Nephron progenitor cell (in vitro differentiated cells): ENCODE measurements around the gene CRTC1.

ENCODE experiments used
- DNase-seq: peaks from one replicate; pipeline ENCODE4 v3.0.0; 2021
- H3K27ac Mint-ChIP-seq: 2 replicates; pipeline ENCODE4 v1.8.0; 2021; ENCODE audit warnings: mild to moderate bottlenecking, moderate library complexity, mixed read lengths
- H3K27me3 Mint-ChIP-seq: 2 replicates; pipeline ENCODE4 v1.8.0; 2021; ENCODE audit warnings: mild to moderate bottlenecking, low read depth, mixed read lengths; ENCODE audit not compliant: poor library complexity
- H3K36me3 Mint-ChIP-seq: 2 replicates; pipeline ENCODE4 v1.8.0; 2021; ENCODE audit warnings: low read depth, mixed read lengths
- H3K4me1 Mint-ChIP-seq: 2 replicates; pipeline ENCODE4 v1.8.0; 2021; ENCODE audit warnings: mixed read lengths
- H3K4me3 Mint-ChIP-seq: 2 replicates; pipeline ENCODE4 v1.8.0; 2021; ENCODE audit warnings: mild to moderate bottlenecking, moderate library complexity, mixed read lengths
- H3K9me3 Mint-ChIP-seq: 2 replicates; pipeline ENCODE4 v1.8.0; 2021; ENCODE audit warnings: mild to moderate bottlenecking, moderate library complexity, mixed read lengths
- TF ChIP-seq, protein P1 (sequence below): fragments of 200-600 bp; sonication (generic); IDR thresholded peaks from 2 replicates; pipeline ENCODE4 v1.5.0; 2021; ENCODE audit warnings: antibody characterized with exemption

The CRTC1 gene

DNA sequence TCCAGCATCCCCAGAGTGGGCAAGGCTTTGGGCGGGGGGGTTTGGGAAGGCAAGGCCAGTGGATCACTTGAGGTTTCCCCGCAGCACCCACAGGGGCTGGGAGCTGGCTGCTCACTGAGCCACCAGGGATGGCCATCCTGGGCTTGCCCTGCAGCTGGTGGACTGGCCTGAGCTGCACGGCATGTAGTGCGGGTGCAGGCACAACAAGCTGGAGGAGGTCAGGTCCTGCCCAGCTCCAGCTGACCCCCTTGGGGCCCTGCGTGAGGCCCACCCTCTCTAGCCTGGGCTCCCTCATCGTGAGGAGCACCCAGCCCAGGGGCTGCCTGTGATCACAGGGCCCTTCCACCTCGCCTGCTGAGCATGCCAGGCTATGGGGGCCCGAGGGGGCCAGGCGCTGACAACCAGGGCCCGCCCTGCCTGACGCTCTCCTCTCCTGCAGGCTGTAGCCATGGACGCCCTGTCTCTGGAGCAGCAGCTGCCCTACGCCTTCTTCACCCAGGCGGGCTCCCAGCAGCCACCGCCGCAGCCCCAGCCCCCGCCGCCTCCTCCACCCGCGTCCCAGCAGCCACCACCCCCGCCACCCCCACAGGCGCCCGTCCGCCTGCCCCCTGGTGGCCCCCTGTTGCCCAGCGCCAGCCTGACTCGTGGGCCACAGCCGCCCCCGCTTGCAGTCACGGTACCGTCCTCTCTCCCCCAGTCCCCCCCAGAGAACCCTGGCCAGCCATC is 84.7 kb downstream of the CRTC1 start:
- Mint-ChIP-seq H3K9me3 (no peaks in the 10 kb centered on the region), H3K4me3 (no peak overlapping the region), H3K27ac (no peak overlapping the region), H3K27me3 (peaks cover 4% of the 10 kb centered on the region), H3K4me1 (peaks cover 23% of the 10 kb centered on the region), H3K36me3 (peaks cover 4% of the 10 kb centered on the region)
- TF ChIP-seq, protein P1, sequence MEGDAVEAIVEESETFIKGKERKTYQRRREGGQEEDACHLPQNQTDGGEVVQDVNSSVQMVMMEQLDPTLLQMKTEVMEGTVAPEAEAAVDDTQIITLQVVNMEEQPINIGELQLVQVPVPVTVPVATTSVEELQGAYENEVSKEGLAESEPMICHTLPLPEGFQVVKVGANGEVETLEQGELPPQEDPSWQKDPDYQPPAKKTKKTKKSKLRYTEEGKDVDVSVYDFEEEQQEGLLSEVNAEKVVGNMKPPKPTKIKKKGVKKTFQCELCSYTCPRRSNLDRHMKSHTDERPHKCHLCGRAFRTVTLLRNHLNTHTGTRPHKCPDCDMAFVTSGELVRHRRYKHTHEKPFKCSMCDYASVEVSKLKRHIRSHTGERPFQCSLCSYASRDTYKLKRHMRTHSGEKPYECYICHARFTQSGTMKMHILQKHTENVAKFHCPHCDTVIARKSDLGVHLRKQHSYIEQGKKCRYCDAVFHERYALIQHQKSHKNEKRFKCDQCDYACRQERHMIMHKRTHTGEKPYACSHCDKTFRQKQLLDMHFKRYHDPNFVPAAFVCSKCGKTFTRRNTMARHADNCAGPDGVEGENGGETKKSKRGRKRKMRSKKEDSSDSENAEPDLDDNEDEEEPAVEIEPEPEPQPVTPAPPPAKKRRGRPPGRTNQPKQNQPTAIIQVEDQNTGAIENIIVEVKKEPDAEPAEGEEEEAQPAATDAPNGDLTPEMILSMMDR, result peak; percentile 20
- DNase-seq, result peak; percentile 63

DNA sequence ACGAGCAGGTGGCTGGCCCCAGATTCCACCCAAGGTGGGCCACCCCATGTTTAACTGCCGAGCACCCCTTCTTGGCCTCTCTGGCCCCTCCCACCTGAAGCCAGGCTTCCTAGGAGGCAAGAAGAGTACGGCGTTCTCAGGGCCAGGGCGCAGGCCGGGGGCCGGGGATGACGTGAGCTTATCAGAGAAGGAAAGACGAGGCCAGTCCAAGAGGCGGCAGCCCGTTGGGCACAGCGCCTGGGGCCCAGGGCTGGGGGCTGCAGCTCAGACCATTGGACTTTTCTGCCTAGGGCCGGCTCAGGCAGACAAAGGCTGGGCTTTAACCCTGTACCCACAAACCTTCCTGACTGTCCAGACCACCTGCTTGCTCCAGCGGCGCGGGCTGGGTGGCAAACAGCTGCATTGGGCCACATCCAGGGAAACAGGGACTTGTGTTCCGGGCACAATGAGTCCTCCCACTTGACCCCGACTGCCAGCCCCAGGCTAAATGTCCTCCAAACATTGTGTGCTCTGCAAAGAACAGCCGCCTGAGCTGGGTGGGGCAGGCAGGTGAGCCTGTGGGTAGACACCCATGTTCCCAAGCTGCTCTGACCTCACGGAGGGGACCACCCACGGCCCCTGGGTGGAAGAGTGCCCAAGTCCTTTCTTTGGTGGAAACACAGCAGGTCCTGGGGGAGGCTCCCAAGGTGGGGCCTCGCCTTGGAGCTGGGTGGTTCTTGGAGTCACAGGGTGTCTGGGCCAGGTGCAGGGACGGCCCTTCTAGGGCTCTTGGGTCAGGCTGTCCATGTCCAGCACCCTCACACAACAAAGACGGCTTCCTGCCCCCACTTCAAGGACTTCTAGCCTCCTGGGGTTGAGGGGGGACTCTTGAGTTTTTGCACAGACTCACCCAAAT is 85.8 kb downstream of the CRTC1 start:
- peaks cover 13% of the 10 kb centered on the region for H3K4me1 Mint-ChIP-seq
- H3K9me3 Mint-ChIP-seq, result no peaks in the 10 kb centered on the region
- H3K36me3 Mint-ChIP-seq, result peaks cover 4% of the 10 kb centered on the region
- H3K27ac Mint-ChIP-seq, result no peak overlapping the region
- no peak for DNase-seq
- TF ChIP-seq, protein P1, result no peak
- peaks cover 4% of the 10 kb centered on the region for H3K27me3 Mint-ChIP-seq
- H3K4me3 Mint-ChIP-seq, result no peak overlapping the region

DNA sequence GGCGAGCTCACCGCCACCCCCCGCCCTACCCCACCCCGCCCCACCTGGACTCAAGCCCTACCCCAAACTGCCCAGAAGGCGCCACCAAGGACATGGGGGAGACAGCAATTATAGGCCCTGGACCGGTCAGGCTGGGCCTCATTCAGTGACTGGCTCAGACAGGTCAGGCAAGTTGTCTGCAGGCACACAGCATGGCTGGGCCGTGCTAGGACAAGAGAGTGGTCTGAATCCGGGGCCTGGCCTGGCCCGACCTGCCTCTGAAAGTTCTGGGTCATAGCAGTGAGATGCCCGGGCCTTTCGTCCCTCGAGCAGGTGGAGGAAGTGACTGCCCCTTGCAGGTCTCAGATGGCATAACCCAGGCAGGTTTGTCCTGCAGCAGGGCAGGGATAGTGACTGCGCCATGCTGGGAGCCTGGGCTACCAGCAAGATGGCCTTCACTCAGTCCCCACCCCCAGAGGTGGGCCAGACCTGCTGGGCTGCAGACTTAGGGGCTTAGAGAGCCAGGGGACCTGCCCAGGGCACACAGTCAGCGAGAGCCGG is 86.6 kb downstream of the CRTC1 start:
- Mint-ChIP-seq H3K4me3 (no peak overlapping the region), H3K27ac (no peak overlapping the region), H3K4me1 (peaks cover 13% of the 10 kb centered on the region), H3K9me3 (no peaks in the 10 kb centered on the region), H3K27me3 (peaks cover 4% of the 10 kb centered on the region), H3K36me3 (peaks cover 4% of the 10 kb centered on the region)
- no peak for DNase-seq
- TF ChIP-seq, protein P1, result no peak

DNA sequence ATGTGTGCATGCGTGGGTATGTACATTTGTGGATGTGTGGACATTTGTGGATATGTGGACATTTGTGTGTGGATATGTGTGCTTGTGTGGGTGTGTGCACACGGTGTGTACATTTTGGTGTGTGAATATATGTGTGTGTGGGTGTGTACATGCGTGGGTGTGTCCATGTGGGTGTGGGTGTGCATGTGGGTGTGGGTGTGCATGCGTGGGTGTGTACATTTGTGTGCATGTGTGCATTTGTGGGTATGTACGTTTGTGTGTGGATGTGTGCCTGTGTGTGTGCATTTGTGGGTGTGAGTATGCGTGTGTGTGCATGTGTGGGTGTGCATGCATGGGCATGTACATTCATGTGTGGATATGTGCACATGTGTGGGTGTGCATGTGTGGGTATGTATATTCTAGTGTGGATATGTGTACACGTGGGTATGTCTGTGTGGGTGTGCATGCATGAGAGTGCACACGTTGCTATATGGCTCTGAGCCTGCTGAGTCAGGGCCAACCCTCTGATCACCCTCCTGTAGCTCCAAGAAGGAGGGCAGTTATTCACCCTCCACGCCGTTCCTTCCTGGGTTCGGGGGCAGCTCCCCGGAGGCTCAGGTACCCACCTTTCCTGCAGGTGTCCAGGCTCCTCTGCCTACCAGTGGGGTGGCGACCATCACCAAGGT is 87.3 kb downstream of the CRTC1 start:
- Mint-ChIP-seq H3K27ac (peak overlapping the region; percentile 32), H3K27me3 (peaks cover 4% of the 10 kb centered on the region), H3K9me3 (no peaks in the 10 kb centered on the region), H3K36me3 (peaks cover 4% of the 10 kb centered on the region), H3K4me1 (peaks cover 13% of the 10 kb centered on the region), H3K4me3 (no peak overlapping the region)
- no peak for DNase-seq
- TF ChIP-seq, protein P1, result no peak

DNA sequence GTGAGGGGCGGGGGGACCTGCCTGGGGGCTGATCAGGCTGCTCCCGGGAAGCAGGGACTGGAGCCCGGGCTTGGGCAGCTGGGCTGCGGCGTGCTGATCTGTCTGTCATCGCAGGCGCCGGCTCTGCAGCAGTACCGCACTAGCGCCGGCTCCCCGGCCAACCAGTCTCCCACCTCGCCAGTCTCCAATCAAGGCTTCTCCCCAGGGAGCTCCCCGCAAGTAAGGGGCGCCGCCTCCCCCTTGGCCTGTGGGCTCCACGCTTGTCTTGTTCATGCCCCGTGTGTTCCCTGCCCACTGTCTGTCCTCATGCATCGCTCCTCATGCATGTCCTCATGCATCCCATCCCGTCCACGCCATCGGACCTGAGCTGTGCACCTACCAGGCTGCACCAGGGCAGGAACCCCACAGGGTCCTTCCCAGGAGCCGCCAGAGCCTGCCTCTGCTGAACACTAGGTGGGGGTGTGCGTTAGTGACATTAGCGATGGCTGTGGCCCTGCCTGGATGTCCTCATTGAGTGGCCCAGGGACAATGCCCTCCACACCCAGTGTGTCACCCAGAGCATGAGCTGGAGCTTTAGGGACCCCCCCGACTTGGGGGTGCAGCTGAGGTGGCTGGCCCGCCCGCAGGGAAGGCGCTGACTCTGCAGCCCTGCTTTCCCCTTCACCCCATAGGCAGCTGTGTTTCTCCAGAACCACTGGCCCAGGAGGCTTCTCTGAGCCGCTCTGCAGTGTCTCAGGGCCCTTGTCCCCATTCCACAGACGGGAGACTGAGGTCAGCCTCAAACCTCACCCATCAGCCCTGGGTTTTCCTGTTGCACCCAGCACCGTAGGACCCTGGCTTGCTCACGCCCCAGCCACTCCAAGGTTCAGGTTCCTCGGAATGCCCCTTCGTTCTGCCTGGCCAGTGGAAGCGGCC is 88.1 kb downstream of the CRTC1 start:
- no peak for DNase-seq
- H3K4me3 Mint-ChIP-seq, result no peak overlapping the region
- no peak overlapping the region for H3K27ac Mint-ChIP-seq
- H3K36me3 Mint-ChIP-seq, result peaks cover 3% of the 10 kb centered on the region
- H3K9me3 Mint-ChIP-seq, result no peaks in the 10 kb centered on the region
- peaks cover 17% of the 10 kb centered on the region for H3K4me1 Mint-ChIP-seq
- TF ChIP-seq, protein P1, result peak; percentile 37
- peaks cover 8% of the 10 kb centered on the region for H3K27me3 Mint-ChIP-seq
